Measurements from ENCODE around the gene COL4A2.

GRCh38 chr13:110273254-110273653 lies 33.8 kb upstream of the COL4A2 start:
- no peak for TF ChIP-seq CTCF (IDR thresholded peaks at IDR 0.05; ENCODE audit: low read length)
- no peak for TF ChIP-seq EZH2 (optimal IDR thresholded peaks at IDR 0.05; ENCODE audit: low read depth, low read length)
- TF ChIP-seq EZH2phosphoT487 (IDR thresholded peaks at IDR 0.05; ENCODE audit: low read length) = no peak

All from MM.1S (cell line).